Measurements from ENCODE around the gene CCDC90B.

- TF ChIP-seq CTCF (IDR thresholded peaks at IDR 0.05) = no peak
- no peak for TF ChIP-seq POLR2A (IDR thresholded peaks at IDR 0.05)
- no peak for TF ChIP-seq EP300 (IDR thresholded peaks at IDR 0.05)
Measured at GRCh38 chr11:83275888-83276641, 10.1 kb downstream of the CCDC90B start.

Measured in tibial nerve (tissue), 4 donors.